HS-5 (cell line): ENCODE results near the gene GPR162.
"Not testable (repeated sequence)": the region's sequence is repeated elsewhere in the genome, so short reads cannot be mapped to it uniquely, and the experiment has no call there.

ENCODE experiments used
- DNase-seq: peaks from one replicate; pipeline ENCODE4 v3.0.0-alpha.2; 2012; ENCODE audit warnings: low read depth

The GPR162 gene

DNA sequence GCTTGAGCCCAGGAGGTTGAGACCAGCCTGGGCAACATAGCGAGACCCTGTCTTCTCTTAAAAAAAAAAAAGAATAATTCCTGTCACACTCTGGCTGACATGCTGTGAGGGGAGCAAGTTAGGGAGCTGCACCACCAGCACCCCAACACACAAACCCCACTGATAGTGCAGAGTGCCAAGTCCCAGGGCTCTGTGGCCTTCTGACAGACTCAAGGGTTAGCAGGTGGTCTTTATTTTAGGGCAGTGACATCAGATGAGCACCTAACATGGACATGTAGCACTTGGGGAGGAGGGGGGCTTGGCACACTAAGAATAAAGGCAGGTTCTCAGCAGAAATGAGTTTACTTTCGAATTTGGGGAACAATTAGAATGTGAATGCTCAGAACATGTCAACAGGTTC lies 37.2 kb downstream of the GPR162 start:
- DNase-seq, result no peak

GRCh38 chr12:6860116-6860515 lies 38.5 kb downstream of the GPR162 start:
- DNase-seq, result no peak

- DNase-seq, result no peak
Observed at GRCh38 chr12:6860942-6861341, 39.3 kb downstream of the GPR162 start.

DNA sequence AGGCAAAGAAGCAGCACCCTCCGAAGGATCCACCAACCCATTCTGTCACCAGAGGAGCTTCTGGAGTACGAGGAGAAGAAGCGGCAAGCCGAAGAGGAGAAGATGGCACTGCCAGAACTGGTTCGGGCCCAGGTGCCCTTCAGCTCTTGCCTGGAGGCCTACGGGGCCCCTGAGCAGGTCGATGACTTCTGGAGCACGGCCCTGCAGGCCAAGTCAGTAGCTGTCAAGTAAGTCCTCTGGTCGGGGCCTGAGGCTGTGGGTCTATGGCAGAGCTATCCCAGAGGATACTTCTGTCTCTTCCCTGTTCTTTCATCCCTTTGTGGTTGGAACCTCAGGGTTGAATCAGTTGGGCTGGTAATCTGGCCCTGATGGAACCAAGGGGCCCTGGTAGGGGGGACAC lies 39.8 kb downstream of the GPR162 start:
- no peak for DNase-seq

- DNase-seq, result no peak
Observed at GRCh38 chr12:6863033-6863432, 41.4 kb downstream of the GPR162 start.

- no peak for DNase-seq
Observed at GRCh38 chr12:6863586-6864321, 42.1 kb downstream of the GPR162 start.

GRCh38 chr12:6865307-6865706 lies 43.7 kb downstream of the GPR162 start:
- DNase-seq, result not testable (repeated sequence)

- DNase-seq, result no peak
Observed at GRCh38 chr12:6866163-6866919, 44.7 kb downstream of the GPR162 start.

GRCh38 chr12:6866920-6867412 lies 45.3 kb downstream of the GPR162 start:
- DNase-seq, result no peak

DNA sequence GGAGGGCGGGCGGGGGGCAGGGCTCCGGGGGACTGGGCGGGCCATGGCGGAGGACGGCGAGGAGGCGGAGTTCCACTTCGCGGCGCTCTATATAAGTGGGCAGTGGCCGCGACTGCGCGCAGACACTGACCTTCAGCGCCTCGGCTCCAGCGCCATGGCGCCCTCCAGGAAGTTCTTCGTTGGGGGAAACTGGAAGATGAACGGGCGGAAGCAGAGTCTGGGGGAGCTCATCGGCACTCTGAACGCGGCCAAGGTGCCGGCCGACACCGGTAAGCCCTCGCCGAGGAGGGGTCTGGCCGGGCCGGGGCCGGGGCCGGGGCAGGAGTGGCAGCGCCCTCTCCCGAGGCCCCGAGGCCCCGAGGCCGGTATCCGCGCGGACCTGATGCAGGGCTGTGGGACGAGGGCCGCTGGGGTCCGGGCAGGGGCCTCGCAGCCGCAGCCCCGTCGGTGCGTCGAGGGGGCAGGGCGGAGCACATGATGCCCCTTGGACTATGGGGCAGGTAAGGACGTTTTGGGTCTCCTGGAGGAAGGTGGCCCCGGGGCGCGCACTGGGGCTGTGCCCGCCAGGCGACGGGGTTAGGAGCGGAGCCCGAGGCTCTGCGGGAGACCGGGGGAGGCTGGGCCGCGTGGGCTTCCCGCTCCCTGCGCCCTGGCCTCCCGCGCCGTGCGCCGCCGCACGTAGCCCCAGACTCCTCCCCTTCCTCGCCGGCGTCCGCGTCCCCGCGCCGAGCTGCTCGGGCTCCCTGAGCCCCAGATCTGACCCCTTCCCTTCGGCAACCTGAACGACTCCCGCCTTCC lies 46.0 kb downstream of the GPR162 start, which contains the start of gene TPI1:
TPI1 (plus strand) TSS at position 119 of the 798 bp plus-strand sequence; CDS start at position 155, 36 bp downstream.
- no peak for DNase-seq

- no peak for DNase-seq
Observed at GRCh38 chr12:6868211-6869048, 46.8 kb downstream of the GPR162 start.

- DNase-seq, result no peak
Observed at GRCh38 chr12:6869049-6870021, 47.7 kb downstream of the GPR162 start.

- not testable (repeated sequence) for DNase-seq
Observed at GRCh38 chr12:6870304-6870703, 48.7 kb downstream of the GPR162 start.

GRCh38 chr12:6871052-6871957 lies 49.7 kb downstream of the GPR162 start:
- no peak for DNase-seq

DNA sequence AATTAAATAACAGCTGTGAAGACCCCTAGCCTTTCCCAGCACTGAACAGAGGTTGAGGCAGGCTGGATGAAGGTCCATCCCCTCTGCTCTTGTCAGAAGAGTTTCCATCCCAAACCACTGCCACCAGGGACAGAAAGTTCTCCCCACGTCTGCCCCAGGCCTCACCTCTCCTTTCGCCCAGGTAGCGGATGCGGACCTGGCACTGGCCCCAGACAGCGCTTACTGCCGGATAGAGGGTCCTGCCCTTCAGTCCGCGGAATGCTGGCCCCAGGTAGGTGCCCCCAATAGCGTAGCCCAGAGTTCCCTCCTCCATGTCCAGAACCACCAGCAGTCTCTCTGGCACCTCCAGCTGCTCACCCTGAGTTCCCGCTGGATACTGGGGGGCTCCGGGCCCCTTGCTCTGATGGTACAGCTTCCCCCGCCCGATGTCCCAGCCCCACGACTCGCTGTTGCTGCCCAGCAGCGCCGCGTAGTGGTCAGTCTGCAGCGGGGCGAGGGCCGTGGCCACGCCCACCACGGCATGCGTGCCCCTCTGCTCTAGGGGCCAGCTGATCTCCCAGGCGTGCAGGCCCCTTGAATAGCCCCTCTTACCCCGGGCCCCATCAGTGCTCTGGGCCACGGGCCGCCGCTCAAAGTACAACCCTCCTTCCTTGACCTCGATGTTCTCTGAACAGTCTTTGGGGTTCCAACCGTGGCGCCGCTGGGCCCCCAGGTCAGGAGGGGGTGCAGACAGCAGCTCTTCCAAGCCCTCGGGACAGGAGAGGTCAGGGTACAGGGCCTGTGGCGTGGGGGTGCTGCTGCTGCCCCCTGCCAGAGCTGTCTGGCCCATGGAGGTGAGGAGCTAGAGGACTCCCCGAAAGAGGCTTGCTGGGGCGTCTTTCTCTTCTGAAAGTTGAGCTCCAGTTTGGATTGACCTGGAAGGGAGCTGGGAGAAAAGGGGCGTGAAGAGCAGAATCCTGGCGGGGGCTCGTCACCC lies 50.7 kb downstream of the GPR162 start:
- peak; percentile 50 for DNase-seq

DNA sequence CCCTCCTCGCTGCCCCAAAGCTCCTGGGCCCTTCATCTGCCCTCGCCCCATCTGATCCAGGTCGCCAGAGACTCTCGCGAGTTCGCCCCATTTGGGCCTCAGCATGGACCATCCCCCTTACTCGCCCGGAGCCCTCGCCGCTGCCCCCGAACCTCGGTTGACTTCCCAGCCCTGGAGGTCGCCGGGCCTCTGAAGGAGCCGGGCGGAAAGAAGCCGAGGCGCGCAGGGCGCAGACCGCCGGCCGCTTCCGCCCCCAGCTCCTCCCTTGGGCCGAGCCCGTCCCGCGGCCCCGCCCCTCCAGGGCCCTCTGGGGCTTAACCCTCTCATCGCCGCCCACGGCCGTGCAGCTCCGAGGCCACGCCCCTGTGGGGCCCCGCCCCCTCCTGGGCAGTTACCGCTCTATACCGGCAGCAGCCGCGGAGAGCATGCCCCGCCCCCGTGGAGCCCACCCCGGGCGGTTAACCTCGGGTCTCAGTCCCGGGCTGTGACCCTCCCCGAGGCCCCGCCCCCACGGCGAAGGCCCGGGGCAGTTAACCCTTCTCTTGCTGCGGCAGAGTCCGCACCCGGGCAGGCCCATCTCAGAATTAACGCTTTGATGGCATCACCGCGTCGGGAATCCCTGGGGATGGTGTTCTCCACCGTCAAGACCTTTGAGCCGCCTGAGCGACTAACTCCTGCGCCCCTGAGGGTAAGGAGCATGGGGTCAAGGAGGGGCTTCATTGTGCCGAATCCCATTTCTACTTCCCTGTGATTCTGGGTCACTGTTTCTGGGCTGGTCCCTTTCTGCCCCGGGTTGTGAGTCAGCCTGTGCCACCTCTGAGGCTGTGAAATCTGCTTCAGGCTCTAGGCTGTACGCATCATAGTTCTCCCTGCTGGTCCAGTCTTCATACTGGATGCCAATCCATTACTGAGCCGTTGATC lies 51.7 kb downstream of the GPR162 start, which contains the start of gene SPSB2:
SPSB2 (minus strand) TSS at position 210 of the 921 bp plus-strand sequence. CDS start 402 bp downstream, outside the sequence.
- peak; percentile 72 for DNase-seq

- not testable (repeated sequence) for DNase-seq
Observed at GRCh38 chr12:6874015-6874368, 52.4 kb downstream of the GPR162 start.
